Prostate gland (tissue), 2 donors: ENCODE results near the gene CACNA1F. TPM values are rescaled to one million over a fixed set of nuclear protein-coding genes. Genes with fewer than 3 reads are reported as not detected.

Source experiments
- DNase-seq: peaks from one replicate; pipeline ENCODE4 v3.0.0-alpha.2; 2019; ENCODE audit warnings: low spot score
- H3K27ac ChIP-seq, 2 donors: fragments of 200-600 bp; sonication (generic); 2 replicates each; pipeline ENCODE4 v1.5.1; 2017 to 2019
- H3K27me3 ChIP-seq: fragments of 200-600 bp; sonication (generic); replicated peaks from 2 replicates; pipeline ENCODE4 v1.5.1; 2019; ENCODE audit not compliant: insufficient read depth
- H3K36me3 ChIP-seq, 2 donors: fragments of 200-600 bp; sonication (generic); 1 replicate in 1 of 2; 2 replicates in 1 of 2; pipeline versions ENCODE4 v1.5.1 to v1.8.1; 2017 to 2019
- H3K4me1 ChIP-seq: fragments of 200-600 bp; sonication (generic); replicated peaks from 2 replicates; pipeline ENCODE4 v1.5.1; 2019
- H3K4me3 ChIP-seq, 2 donors: fragments of 200-600 bp; sonication (generic); 2 replicates each; pipeline ENCODE4 v1.5.1; 2017 to 2019
- H3K9me3 ChIP-seq: fragments of 200-600 bp; sonication (generic); 2 replicates; pipeline ENCODE4 v1.5.1; 2017
- POLR2A ChIP-seq: fragments of 450-650 bp; IDR thresholded peaks from one replicate; pipeline ENCODE4 v1.6.1; 2016; ENCODE audit warnings: antibody characterized with exemption, mild to moderate bottlenecking
- POLR2AphosphoS5 ChIP-seq: sonication (generic); formaldehyde crosslinking; IDR thresholded peaks from one replicate; pipeline ENCODE4 v1.6.1; 2017; ENCODE audit warnings: antibody characterized with exemption
- WGBS: methylation state at CpG from one replicate; pipeline ENCODE4 v1.1.5; 2018; 5-methylcytosine and 5-hydroxymethylcytosine counted together
- intact Hi-C: fragments of 100-400 bp; cut with DNase I; formaldehyde crosslinking; loops from one replicate; pipeline ENCODE4 v1.14.2; 2022
- total RNA-seq, 2 donors: library from RNA; depleted of rRNA; stranded (reverse); fragments of >200 nt; gene quantifications; one replicate each; pipeline ENCODE4 v1.1.0, GENCODE V29; 2016
- TF ChIP-seq, protein P1 (sequence below), 4 experiments: fragments of 200-600 bp in 2 of 4; fragments of 450-650 bp in 2 of 4; sonication (generic) in 2 of 4; IDR thresholded peaks; 1 replicate in 3 of 4; 2 replicates in 1 of 4; pipeline ENCODE4 v1.5.1; 2016 to 2019; ENCODE audit warnings: antibody characterized with exemption in 4 of 4, mild to moderate bottlenecking in 2 of 4, moderate library complexity in 2 of 4

The CACNA1F gene
- total RNA-seq, 2 donors from 2014 or later = 0.17 TPM; not detected in 1

DNA sequence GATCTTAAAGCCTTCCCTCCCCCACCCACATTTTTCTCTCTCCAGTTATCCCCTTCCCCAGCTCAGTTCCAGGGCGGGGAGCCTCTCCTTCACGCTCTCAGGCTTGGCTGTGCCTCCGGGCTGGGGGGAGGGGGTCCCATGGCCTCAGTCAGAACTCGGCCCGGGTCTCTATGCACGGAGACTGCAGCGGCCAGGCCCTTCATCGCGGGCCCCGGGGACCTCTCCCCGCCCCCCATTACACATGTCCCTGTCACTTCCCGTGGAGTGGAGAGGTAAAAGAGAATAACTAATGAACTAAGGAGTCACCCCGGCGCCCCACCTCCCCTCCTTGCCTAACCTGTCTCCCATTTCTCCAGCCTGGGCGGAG, 46.1 kb downstream of the CACNA1F start:
- no peak for DNase-seq
- no peaks in the 10 kb centered on the region for H3K4me1 ChIP-seq
- intact Hi-C loops = no loop called here
- H3K27ac ChIP-seq = peak overlapping the region; percentile 75 to 80
- WGBS = 46% methylated on average over 14 of the region's 15 CpGs
- no peaks in the 10 kb centered on the region for H3K27me3 ChIP-seq
- TF ChIP-seq, protein P1, sequence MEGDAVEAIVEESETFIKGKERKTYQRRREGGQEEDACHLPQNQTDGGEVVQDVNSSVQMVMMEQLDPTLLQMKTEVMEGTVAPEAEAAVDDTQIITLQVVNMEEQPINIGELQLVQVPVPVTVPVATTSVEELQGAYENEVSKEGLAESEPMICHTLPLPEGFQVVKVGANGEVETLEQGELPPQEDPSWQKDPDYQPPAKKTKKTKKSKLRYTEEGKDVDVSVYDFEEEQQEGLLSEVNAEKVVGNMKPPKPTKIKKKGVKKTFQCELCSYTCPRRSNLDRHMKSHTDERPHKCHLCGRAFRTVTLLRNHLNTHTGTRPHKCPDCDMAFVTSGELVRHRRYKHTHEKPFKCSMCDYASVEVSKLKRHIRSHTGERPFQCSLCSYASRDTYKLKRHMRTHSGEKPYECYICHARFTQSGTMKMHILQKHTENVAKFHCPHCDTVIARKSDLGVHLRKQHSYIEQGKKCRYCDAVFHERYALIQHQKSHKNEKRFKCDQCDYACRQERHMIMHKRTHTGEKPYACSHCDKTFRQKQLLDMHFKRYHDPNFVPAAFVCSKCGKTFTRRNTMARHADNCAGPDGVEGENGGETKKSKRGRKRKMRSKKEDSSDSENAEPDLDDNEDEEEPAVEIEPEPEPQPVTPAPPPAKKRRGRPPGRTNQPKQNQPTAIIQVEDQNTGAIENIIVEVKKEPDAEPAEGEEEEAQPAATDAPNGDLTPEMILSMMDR (IDR thresholded peaks at IDR 0.05) = no peak
- no peak for TF ChIP-seq POLR2AphosphoS5
- no peak for TF ChIP-seq POLR2A
- no peak overlapping the region for H3K4me3 ChIP-seq
- no peaks in the 10 kb centered on the region for H3K36me3 ChIP-seq
- H3K9me3 ChIP-seq = no peaks in the 10 kb centered on the region

DNA sequence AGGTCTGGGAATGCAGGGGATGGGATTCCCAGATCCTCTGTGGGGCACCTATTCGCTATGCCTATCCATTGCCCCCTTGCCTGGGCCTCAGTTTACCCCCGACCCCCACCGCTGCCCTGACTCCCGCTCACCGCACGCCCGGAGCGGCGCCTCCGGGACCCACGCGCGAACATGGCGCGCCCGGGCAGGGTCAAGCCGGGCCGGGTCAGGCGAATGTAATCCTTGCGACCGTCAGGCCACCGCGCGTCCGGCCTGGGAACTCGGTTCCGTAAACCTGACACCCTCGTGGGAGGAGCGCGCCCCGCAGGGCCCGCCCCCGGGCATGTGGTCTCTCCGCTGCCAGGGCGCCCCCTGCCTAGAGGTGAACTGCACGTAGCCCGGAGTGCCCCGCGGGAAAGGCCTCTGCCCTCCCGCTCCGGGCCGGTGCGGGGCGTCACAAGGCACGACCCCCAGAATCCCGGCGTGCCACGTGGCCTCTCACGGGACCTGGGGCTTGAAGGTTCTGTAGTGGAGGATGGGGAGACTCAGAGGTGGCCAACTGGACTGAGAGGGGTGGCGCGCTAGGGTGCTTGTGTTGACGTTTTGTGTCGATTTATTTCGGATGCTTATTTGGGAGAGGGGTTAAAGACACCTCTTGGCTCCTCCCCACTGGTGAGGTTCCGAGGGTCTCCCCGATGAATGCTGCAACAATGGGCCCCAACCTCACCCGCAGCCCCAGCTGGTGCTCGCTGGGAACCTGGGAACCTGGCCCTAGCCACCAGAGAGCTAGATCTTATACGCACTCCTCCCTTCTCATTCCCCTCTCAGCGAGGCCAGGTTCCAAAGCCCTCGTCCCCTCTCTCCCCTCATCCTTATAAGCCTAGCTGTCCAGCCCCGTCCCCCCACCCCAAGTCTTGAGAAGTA, 46.8 kb downstream of the CACNA1F start, which contains the start of gene PRICKLE3:
PRICKLE3 (minus strand) TSS at position 249 of the 903 bp plus-strand sequence; CDS start at position 173, 76 bp downstream.
- Histone ChIP-seq H3K4me1 (no peaks in the 10 kb centered on the region), H3K9me3 (no peaks in the 10 kb centered on the region), H3K4me3 (peak within 1 kb of the TSS; percentile 40 to 41), H3K27ac (peak within 1 kb of the TSS; percentile 75 to 80), H3K27me3 (no peaks in the 10 kb centered on the region), H3K36me3 (no peaks in the 10 kb centered on the region)
- 5% methylated on average over 26 of the region's 62 CpGs for WGBS
- DNase-seq = peak; percentile 80
- peak; percentile 79 for TF ChIP-seq POLR2AphosphoS5
- peak; percentile 85 for TF ChIP-seq POLR2A
- TF ChIP-seq, protein P1 (IDR thresholded peaks at IDR 0.05) = peak in 3 of 4 experiments; percentile 48 to 65 (median 56)
- intact Hi-C loops = no loop called here

DNA sequence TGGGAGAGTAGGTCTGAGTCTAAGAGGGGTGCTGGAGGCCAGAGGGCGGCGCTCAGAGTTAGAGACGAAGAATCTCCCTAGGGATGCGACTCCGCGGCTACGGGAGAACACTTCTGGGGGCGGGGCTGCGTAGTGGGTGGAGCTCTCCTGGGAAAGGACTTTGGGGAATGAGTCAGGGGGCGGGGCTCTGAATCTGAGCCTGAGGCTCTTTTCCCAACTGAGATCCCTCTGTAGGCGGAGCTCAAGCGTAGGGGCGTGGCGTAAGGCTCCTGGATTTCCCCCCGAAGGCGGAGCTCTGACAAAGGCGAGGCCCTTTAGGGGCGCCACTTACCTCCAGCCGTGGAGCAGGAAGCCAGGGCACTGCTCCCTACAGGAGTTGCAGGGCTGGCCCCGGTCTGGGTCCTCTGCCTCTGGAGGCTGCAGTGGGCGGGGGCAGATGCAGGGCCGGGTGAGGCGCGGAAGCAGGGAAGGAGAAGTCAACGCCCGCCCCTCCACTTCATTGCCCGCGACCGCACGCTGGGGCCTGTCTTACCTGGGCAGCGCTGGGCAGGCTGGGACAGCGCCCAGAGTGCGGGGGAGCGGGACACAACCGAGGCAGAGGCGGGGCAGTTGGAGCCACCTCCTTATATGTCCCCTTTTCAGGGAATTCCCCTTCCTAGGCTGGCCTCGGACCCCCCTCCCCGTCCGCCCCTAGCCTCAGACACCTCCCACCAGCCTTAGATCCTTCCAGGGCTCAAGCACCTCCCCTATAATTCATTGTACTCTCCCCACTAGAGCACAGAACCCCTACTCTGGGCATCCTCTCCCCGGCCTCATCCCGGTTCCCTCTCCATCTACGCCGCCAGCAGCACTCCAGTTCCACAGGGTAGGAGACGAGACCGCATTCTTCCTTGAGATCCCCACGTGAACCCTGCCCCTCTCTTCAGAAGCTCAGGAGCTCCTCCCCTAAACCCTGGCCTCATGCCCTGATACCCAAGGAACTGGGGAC, 48.6 kb downstream of the CACNA1F start:
- intact Hi-C loops = no loop called here
- peak; percentile 80 for TF ChIP-seq POLR2A
- TF ChIP-seq POLR2AphosphoS5 = peak; percentile 83
- TF ChIP-seq, protein P1 (IDR thresholded peaks at IDR 0.05) = peak in 2 of 4 experiments; percentile 4 to 26
- Histone ChIP-seq H3K36me3 (no peaks in the 10 kb centered on the region), H3K4me3 (peak overlapping the region; percentile 30 to 41), H3K4me1 (no peaks in the 10 kb centered on the region), H3K9me3 (no peaks in the 10 kb centered on the region), H3K27ac (peak overlapping the region; percentile 74 to 80), H3K27me3 (no peaks in the 10 kb centered on the region)
- DNase-seq = peak; percentile 90
- 7% methylated on average over 37 of the region's 46 CpGs for WGBS

DNA sequence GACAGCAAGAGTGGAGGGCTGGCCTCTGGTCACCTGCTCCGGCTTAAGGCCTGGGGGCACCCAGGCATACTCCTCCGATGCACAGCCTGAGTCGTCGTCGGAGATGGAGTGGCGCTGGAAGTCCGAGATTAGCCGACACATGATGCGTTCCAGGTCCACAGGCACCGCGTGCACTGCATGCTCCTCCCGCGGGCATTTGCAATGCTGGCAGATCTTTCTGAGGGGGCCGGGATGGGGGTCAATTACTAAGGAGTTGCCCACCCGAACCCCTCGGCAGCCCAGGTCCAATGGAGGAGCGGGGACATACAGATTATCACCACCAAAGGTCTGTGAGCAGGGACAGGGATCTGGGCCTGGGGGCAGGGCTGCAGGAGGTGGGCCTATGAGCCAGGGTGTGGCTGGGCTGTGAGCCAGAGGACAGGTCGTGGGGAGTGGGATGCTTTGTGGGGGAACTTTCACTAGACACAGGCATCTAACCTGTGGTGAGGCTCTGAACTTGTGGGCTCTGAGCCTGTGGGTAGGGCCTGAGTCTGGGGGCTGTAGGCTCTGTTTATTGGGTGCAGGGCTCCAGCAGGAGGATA, 49.3 kb downstream of the CACNA1F start:
- intact Hi-C loops = no loop called here
- no peaks in the 10 kb centered on the region for H3K36me3 ChIP-seq
- TF ChIP-seq POLR2AphosphoS5 (no peak), POLR2A (no peak)
- TF ChIP-seq, protein P1 (IDR thresholded peaks at IDR 0.05) = no peak
- H3K9me3 ChIP-seq = no peaks in the 10 kb centered on the region
- H3K27ac ChIP-seq = peak overlapping the region; percentile 51 to 74
- H3K4me3 ChIP-seq = no peak overlapping the region
- 84% methylated on average over 16 of the region's 18 CpGs for WGBS
- no peaks in the 10 kb centered on the region for H3K4me1 ChIP-seq
- DNase-seq = no peak
- no peaks in the 10 kb centered on the region for H3K27me3 ChIP-seq
